ENCODE data around the gene WDR36.

The WDR36 gene

GRCh38 chr5:111070272-111071134 lies 21.6 kb upstream of the WDR36 start:
- Histone ChIP-seq H3K27ac (ENCODE audit: low read depth, low read length, severe bottlenecking) (no peak overlapping the region), H3K4me3 (ENCODE audit: extremely low read depth, insufficient read depth, low read length, poor library complexity, severe bottlenecking) (peak overlapping the region; percentile 22), H3K9me3 (ENCODE audit: control insufficient read depth, low read length) (no peaks in the 10 kb centered on the region), H3K36me3 (ENCODE audit: control insufficient read depth, insufficient read depth, low read length) (no peaks in the 10 kb centered on the region), H3K4me1 (ENCODE audit: control insufficient read depth, insufficient read depth, low read length, poor library complexity, severe bottlenecking) (peaks cover 3% of the 10 kb centered on the region)
- WGBS, 2 experiments (ENCODE audit: insufficient coverage in 2 of 2): 2 to 11% methylated on average over 18 to 32 of the region's 42 CpGs

- H3K27ac ChIP-seq (ENCODE audit: low read depth, low read length, severe bottlenecking): no peak within 1 kb of the TSS
- peaks cover 3% of the 10 kb centered on the region for H3K4me1 ChIP-seq (ENCODE audit: control insufficient read depth, insufficient read depth, low read length, poor library complexity, severe bottlenecking)
- 78 to 84% methylated on average over 1 to 4 of the region's 4 CpGs for WGBS, 2 experiments (ENCODE audit: insufficient coverage in 2 of 2)
- no peaks in the 10 kb centered on the region for H3K36me3 ChIP-seq (ENCODE audit: control insufficient read depth, insufficient read depth, low read length)
- peak within 1 kb of the TSS; percentile 22 for H3K4me3 ChIP-seq (ENCODE audit: extremely low read depth, insufficient read depth, low read length, poor library complexity, severe bottlenecking)
- H3K9me3 ChIP-seq (ENCODE audit: control insufficient read depth, low read length): no peaks in the 10 kb centered on the region
Measured at GRCh38 chr5:111071413-111071812, 20.7 kb upstream of the WDR36 start, which contains the start of gene TSLP. Gene TSLP (plus strand): TSS chr5:111071713. CDS start chr5:111071891, 178 bp downstream.

GRCh38 chr5:111072949-111073682 lies 19.0 kb upstream of the WDR36 start:
- Histone ChIP-seq H3K27ac (ENCODE audit: low read depth, low read length, severe bottlenecking) (no peak overlapping the region), H3K4me1 (ENCODE audit: control insufficient read depth, insufficient read depth, low read length, poor library complexity, severe bottlenecking) (peaks cover 3% of the 10 kb centered on the region), H3K36me3 (ENCODE audit: control insufficient read depth, insufficient read depth, low read length) (no peaks in the 10 kb centered on the region), H3K9me3 (ENCODE audit: control insufficient read depth, low read length) (no peaks in the 10 kb centered on the region), H3K4me3 (ENCODE audit: extremely low read depth, insufficient read depth, low read length, poor library complexity, severe bottlenecking) (peak overlapping the region; percentile 52)
- WGBS, 2 experiments (ENCODE audit: insufficient coverage in 2 of 2): 0 to 2% methylated on average over 38 to 40 of the region's 44 CpGs

- WGBS, 2 experiments (ENCODE audit: insufficient coverage in 2 of 2): 100% methylated on average over 1 of the region's 2 CpGs; no CpG with 5 or more reads in 1 of the 2 experiments
Measured at GRCh38 chr5:111074244-111074643, 17.9 kb upstream of the WDR36 start.

GRCh38 chr5:111075520-111075919 lies 16.6 kb upstream of the WDR36 start:
- H3K4me1 ChIP-seq (ENCODE audit: control insufficient read depth, insufficient read depth, low read length, poor library complexity, severe bottlenecking): peaks cover 3% of the 10 kb centered on the region
- H3K4me3 ChIP-seq (ENCODE audit: extremely low read depth, insufficient read depth, low read length, poor library complexity, severe bottlenecking): no peak overlapping the region
- H3K9me3 ChIP-seq (ENCODE audit: control insufficient read depth, low read length): no peaks in the 10 kb centered on the region
- no peak overlapping the region for H3K27ac ChIP-seq (ENCODE audit: low read depth, low read length, severe bottlenecking)
- H3K36me3 ChIP-seq (ENCODE audit: control insufficient read depth, insufficient read depth, low read length): no peaks in the 10 kb centered on the region

More at GRCh38 chr5:111074244-111074643, 17.9 kb upstream of the WDR36 start:
- Histone ChIP-seq H3K4me1 (ENCODE audit: control insufficient read depth, insufficient read depth, low read length, poor library complexity, severe bottlenecking) (peaks cover 3% of the 10 kb centered on the region), H3K36me3 (ENCODE audit: control insufficient read depth, insufficient read depth, low read length) (no peaks in the 10 kb centered on the region), H3K4me3 (ENCODE audit: extremely low read depth, insufficient read depth, low read length, poor library complexity, severe bottlenecking) (peak overlapping the region; percentile 52), H3K27ac (ENCODE audit: low read depth, low read length, severe bottlenecking) (no peak overlapping the region), H3K9me3 (ENCODE audit: control insufficient read depth, low read length) (no peaks in the 10 kb centered on the region)

GRCh38 chr5:111076091-111076490 lies 16.1 kb upstream of the WDR36 start:
- no peaks in the 10 kb centered on the region for H3K4me1 ChIP-seq (ENCODE audit: control insufficient read depth, insufficient read depth, low read length, poor library complexity, severe bottlenecking)
- no peak overlapping the region for H3K4me3 ChIP-seq (ENCODE audit: extremely low read depth, insufficient read depth, low read length, poor library complexity, severe bottlenecking)
- no peaks in the 10 kb centered on the region for H3K36me3 ChIP-seq (ENCODE audit: control insufficient read depth, insufficient read depth, low read length)
- H3K27ac ChIP-seq (ENCODE audit: low read depth, low read length, severe bottlenecking): no peak overlapping the region
- H3K9me3 ChIP-seq (ENCODE audit: control insufficient read depth, low read length): no peaks in the 10 kb centered on the region
- 60 to 100% methylated on average over 1 of the region's 1 CpG for WGBS, 2 experiments (ENCODE audit: insufficient coverage in 2 of 2)

GRCh38 chr5:111077678-111078077 lies 14.5 kb upstream of the WDR36 start:
- Histone ChIP-seq H3K4me1 (ENCODE audit: control insufficient read depth, insufficient read depth, low read length, poor library complexity, severe bottlenecking) (no peaks in the 10 kb centered on the region), H3K9me3 (ENCODE audit: control insufficient read depth, low read length) (no peaks in the 10 kb centered on the region), H3K27ac (ENCODE audit: low read depth, low read length, severe bottlenecking) (no peak overlapping the region), H3K36me3 (ENCODE audit: control insufficient read depth, insufficient read depth, low read length) (no peaks in the 10 kb centered on the region), H3K4me3 (ENCODE audit: extremely low read depth, insufficient read depth, low read length, poor library complexity, severe bottlenecking) (no peak overlapping the region)
- WGBS, 2 experiments (ENCODE audit: insufficient coverage in 2 of 2): 88 to 100% methylated on average over 1 of the region's 2 CpGs

- WGBS, 2 experiments (ENCODE audit: insufficient coverage in 2 of 2): no CpG with 5 or more reads among the region's 1 CpG
- H3K36me3 ChIP-seq (ENCODE audit: control insufficient read depth, insufficient read depth, low read length): no peaks in the 10 kb centered on the region
- H3K4me3 ChIP-seq (ENCODE audit: extremely low read depth, insufficient read depth, low read length, poor library complexity, severe bottlenecking): no peak overlapping the region
- H3K9me3 ChIP-seq (ENCODE audit: control insufficient read depth, low read length): no peaks in the 10 kb centered on the region
- no peak overlapping the region for H3K27ac ChIP-seq (ENCODE audit: low read depth, low read length, severe bottlenecking)
- H3K4me1 ChIP-seq (ENCODE audit: control insufficient read depth, insufficient read depth, low read length, poor library complexity, severe bottlenecking): no peaks in the 10 kb centered on the region
Measured at GRCh38 chr5:111079846-111080245, 12.3 kb upstream of the WDR36 start.

- no peaks in the 10 kb centered on the region for H3K36me3 ChIP-seq (ENCODE audit: control insufficient read depth, insufficient read depth, low read length)
- no peaks in the 10 kb centered on the region for H3K9me3 ChIP-seq (ENCODE audit: control insufficient read depth, low read length)
- H3K4me3 ChIP-seq (ENCODE audit: extremely low read depth, insufficient read depth, low read length, poor library complexity, severe bottlenecking): no peak overlapping the region
- no peak overlapping the region for H3K27ac ChIP-seq (ENCODE audit: low read depth, low read length, severe bottlenecking)
- no peaks in the 10 kb centered on the region for H3K4me1 ChIP-seq (ENCODE audit: control insufficient read depth, insufficient read depth, low read length, poor library complexity, severe bottlenecking)
- WGBS, 2 experiments (ENCODE audit: insufficient coverage in 2 of 2): 91 to 95% methylated on average over 6 of the region's 7 CpGs
Measured at GRCh38 chr5:111083323-111083722, 8.8 kb upstream of the WDR36 start.

GRCh38 chr5:111095982-111096381 lies 3.8 kb downstream of the WDR36 start:
- Histone ChIP-seq H3K36me3 (ENCODE audit: control insufficient read depth, insufficient read depth, low read length) (peaks cover 39% of the 10 kb centered on the region), H3K9me3 (ENCODE audit: control insufficient read depth, low read length) (no peaks in the 10 kb centered on the region), H3K4me1 (ENCODE audit: control insufficient read depth, insufficient read depth, low read length, poor library complexity, severe bottlenecking) (peaks cover 7% of the 10 kb centered on the region), H3K27ac (ENCODE audit: low read depth, low read length, severe bottlenecking) (no peak overlapping the region), H3K4me3 (ENCODE audit: extremely low read depth, insufficient read depth, low read length, poor library complexity, severe bottlenecking) (no peak overlapping the region)
- 100% methylated on average over 1 of the region's 1 CpG for WGBS, 2 experiments (ENCODE audit: insufficient coverage in 2 of 2)

Data from mesodermal cell (in vitro differentiated cells).